ENCODE data around the gene KLC4.
"Not testable (repeated sequence)": the region's sequence is repeated elsewhere in the genome, so short reads cannot be mapped to it uniquely, and the experiment has no call there.

Gene KLC4

DNA sequence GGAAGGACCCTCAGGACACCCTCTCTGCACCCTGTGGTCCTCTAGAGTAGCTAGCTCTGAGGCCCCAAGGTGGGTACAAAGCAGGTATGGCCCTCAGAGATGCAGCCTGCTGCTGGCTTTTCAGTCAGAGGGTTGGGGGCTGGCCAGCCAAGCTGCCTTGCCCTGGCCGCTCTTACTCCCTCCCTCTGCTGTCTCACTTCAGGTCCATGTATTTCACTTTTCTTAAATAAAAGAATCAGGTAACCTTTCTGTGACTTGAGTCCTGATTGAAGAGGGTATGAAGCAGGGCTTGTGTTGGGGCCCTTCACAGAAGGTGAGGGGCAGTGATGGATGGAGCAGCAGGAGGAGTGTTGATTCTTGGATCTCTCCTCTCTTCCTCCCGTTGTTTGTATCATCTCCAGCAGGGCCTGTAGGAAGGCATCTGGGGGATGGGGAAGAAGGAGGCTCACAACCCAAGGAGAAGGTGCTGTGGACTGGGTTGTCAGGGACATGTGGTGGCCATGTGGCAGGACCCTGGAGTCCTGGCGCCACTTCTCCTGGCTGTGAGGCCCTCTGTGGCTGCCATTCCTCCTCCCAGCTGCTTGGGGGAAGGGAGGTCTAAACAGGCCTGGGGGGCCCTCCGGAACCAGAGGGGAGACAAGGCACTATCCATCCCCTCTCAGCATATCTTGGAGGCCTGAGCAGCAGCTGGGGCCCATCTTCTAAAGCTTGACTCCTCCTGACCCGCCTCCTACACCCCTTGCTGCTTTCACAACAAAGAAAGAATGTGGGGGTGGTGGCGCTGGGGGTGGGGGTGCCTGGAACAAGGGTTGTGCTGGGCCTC is 15.6 kb downstream of the KLC4 start:
- no peak for FAIRE-seq

GRCh38 chr6:43075670-43076463 is 16.4 kb downstream of the KLC4 start, which contains the start of gene PTK7:
TSS of gene PTK7 (plus strand) at chr6:43076314. CDS start at chr6:43076489, 175 bp downstream.
- no peak for FAIRE-seq

GRCh38 chr6:43076464-43077332 is 17.3 kb downstream of the KLC4 start:
- no peak for FAIRE-seq

GRCh38 chr6:43077333-43077809 is 17.9 kb downstream of the KLC4 start:
- no peak for FAIRE-seq

GRCh38 chr6:43077981-43078511 is 18.6 kb downstream of the KLC4 start:
- FAIRE-seq: no peak

DNA sequence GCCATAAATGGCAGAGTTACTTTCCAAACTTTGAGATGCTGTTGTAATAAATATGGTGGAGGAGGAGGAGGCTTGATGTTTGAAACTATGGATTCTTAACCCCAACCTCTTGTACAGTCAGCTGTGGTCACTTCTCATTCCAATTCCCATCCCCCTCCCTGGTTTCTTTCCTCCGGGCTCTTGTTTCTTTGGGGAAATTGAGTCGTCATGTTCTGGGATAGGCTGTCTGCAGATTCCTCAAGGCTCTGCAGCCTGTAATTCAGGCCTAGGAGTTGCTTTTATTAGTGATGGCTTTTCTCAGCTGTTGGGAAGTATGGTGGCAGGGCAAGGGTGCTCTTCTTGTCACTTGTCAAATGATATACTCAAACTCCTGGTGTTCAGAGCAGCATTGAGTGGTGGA is 19.3 kb downstream of the KLC4 start:
- FAIRE-seq: no peak

DNA sequence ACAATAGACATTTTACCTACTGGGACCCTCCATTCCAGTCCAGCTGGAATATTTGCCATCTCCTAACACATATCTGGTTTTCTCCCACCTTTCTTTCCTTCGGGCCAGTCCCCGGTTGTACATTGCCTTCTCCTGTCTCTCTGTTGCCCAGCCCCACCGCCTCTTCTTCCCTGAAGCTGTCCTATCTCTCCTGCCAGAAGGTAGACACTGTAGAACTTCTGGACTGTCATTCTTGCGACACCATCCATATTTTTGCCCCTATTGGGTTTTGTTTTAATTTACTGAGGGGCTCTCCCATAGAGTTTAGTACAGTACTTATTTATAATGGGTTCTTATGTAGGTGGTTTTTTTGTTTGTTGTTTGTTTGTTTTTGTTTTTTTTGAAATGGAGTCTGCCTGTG is 21.6 kb downstream of the KLC4 start:
- no peak for FAIRE-seq

DNA sequence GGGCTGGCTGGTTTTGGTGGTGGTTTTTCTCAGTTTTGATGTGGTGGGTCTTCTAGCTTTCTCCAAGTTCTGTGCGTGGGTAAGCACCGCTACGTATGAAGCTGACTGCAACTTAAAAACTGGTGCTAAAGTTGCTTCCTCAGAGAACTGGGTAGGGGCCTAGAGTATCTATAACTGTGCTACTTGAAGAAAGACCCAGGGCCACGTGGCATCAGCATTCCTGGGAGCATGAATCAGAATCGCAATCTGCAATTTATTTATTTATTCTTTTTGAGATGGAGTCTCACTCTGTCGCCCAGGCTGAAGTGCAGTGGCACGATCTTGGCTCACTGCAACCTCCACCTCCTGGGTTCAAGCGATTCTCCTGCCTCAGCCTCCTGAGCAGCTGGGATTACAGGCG is 22.5 kb downstream of the KLC4 start:
- not testable (repeated sequence) for FAIRE-seq

DNA sequence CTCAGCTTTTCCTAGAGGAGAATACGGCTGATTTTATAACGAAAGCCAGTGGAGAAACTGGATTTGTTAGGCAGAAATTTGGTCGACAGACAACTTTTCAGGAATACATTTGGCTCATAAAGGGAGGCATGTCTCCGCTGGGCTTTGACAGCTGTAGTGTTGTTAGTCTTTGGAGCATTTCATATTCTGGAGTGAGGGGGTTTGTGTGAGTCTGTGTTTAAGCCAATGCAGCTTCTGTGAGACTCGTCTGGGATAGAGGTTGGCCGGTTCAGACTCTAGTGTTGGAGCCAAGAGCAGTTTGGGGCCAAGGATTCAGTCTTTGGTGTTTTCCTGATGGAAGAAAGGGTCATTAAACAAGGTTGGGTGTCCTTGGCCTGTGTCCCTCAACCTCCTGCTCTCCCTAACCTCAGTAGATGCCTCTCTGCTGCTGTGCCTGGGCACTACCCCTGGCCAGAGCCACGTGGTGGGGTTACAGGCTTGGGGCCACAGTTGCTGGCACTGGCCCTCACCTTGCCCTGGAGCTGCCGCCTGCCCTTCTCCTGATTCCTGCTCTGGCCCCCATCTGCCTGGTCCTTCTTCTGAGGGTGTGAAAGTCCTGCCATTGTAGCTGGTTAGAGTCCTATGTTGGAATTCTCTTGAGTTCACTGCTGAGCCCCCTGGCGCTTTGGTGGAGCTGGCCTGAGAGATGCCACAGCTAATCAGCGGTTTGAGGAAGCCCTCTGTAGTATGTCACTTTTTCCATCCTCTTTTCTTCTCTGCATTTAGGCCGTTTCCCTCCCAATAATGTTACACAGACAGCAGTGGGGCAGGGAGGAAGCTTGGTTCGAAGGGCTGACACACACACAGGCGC is 23.6 kb downstream of the KLC4 start:
- FAIRE-seq: no peak

- no peak for FAIRE-seq
Observed at GRCh38 chr6:43086022-43086658, 26.7 kb downstream of the KLC4 start.

- no peak for FAIRE-seq
Observed at GRCh38 chr6:43088654-43089056, 29.2 kb downstream of the KLC4 start.

GRCh38 chr6:43089467-43089866 is 30.0 kb downstream of the KLC4 start:
- FAIRE-seq: no peak

- FAIRE-seq: no peak
Observed at GRCh38 chr6:43089874-43090558, 30.6 kb downstream of the KLC4 start.

- no peak for FAIRE-seq
Observed at GRCh38 chr6:43090559-43090956, 31.1 kb downstream of the KLC4 start.

DNA sequence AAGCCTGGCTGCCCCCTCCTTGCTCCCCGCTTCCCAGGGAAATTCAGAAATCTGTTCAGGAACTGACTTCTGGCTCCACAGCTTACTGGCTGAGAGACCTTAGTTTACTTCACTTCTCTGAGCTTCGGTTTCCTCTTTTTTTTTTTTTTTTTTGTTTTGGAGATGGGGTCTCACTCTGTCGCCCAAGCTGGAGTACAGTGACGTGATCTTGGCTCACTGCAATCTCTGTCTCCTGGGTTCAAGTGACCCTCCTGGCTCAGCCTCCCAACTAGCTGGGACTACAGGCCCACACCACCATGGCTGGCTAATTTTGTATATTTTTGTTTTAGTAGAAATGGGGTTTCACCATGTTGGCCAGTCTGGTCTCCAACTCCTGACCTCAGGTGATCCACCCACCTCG is 31.6 kb downstream of the KLC4 start:
- FAIRE-seq: no peak

DNA sequence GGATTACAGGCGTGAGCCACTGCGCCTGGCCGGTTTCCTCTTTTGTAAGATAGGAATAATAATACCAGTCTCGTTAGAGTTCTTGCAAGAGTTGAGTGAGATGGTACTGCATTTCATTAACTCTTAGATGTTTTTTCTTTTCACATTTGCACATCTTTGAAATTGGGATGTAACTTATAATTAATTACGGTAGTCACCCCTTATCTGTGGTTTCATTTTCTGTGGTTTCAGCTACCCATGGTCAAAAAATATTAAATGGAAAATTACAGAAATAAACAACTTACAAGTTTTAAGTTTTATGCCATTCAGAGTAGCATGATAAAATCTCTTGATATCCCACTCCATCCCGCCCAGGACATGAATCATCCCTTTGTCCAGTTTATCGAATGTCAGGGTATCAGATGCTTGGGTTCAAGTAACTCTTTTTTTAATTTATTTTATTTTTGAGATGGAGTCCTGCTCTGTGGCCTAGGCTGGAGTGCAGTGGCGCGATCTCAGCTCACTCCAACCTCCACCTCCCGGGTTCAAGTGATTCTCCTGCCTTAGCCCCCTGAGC is 32.1 kb downstream of the KLC4 start:
- no peak for FAIRE-seq

- FAIRE-seq: no peak
Observed at GRCh38 chr6:43092635-43093034, 33.2 kb downstream of the KLC4 start.

- peak; percentile 99 for FAIRE-seq
Observed at GRCh38 chr6:43093436-43094289, 34.2 kb downstream of the KLC4 start.

DNA sequence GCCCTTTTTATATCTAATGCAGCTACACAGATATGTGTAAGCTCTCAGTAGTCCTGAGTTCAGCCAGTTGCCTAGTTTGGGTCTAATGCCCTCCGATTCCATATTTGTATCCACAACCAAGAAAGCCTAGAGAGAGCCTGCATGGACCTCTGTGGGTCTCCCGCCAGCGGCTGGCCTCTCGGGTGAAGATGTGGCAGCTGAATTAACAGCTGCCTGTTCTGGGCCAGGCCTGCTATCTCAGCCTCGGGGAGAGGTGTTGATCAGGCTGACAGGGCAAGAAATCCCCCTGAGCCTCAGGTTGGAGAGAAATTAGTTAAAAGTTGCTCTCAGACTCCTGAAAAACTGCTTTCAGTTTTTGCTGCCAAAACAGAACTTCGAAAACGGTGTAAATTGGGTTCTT is 36.5 kb downstream of the KLC4 start:
- FAIRE-seq: no peak

Data from A204.1 (cell line).